BLaER1 treated with 17β-estradiol and CSF1 and Interleukin-3, amounts not matched to agents 10 nM and 100 nM (cell line): ENCODE data around the gene AMMECR1.
A peak's percentile ranks its signal among the peaks of the same experiment; 100 is the strongest.
"Not testable (repeated sequence)": the region's sequence is repeated elsewhere in the genome, so short reads cannot be mapped to it uniquely, and the experiment has no call there.

Experiments
- H3K27ac ChIP-seq, 11 experiments: shearing (Covaris generic); formaldehyde crosslinking; 2 replicates each; pipeline ENCODE4 v1.8.1; 2022
- H3K27me3 ChIP-seq, 11 experiments: shearing (Covaris generic); formaldehyde crosslinking; 2 replicates each; pipeline ENCODE4 v1.8.1; 2022
- H3K36me3 ChIP-seq, 11 experiments: shearing (Covaris generic); formaldehyde crosslinking; 2 replicates each; pipeline ENCODE4 v1.8.1; 2022
- H3K4me1 ChIP-seq, 10 experiments: shearing (Covaris generic); formaldehyde crosslinking; 2 replicates each; pipeline ENCODE4 v1.8.1; 2022
- H3K4me2 ChIP-seq, 11 experiments: shearing (Covaris generic); formaldehyde crosslinking; 2 replicates each; pipeline ENCODE4 v1.8.1; 2022
- H3K4me3 ChIP-seq, 10 experiments: shearing (Covaris generic); formaldehyde crosslinking; 2 replicates each; pipeline ENCODE4 v1.8.1; 2022
- H3K9ac ChIP-seq, 11 experiments: shearing (Covaris generic); formaldehyde crosslinking; 2 replicates each; pipeline ENCODE4 v1.8.1; 2022
- H3K9me3 ChIP-seq, 11 experiments: shearing (Covaris generic); formaldehyde crosslinking; replicated peaks in 1 of 11; 2 replicates each; pipeline ENCODE4 v1.8.1; 2022
- H4K20me1 ChIP-seq, 11 experiments: shearing (Covaris generic); formaldehyde crosslinking; 2 replicates each; pipeline ENCODE4 v1.8.1; 2022
- Cebpa-rat ChIP-seq, 11 experiments: shearing (Covaris generic); IDR thresholded peaks; 2 replicates each; pipeline ENCODE4 v1.8.1; 2022

The AMMECR1 gene

GRCh38 chrX:110317820-110318663 lies at the start of gene AMMECR1:
Gene AMMECR1 (minus strand): TSS chrX:110318085. CDS start chrX:110318071, 14 bp downstream.
- no peak for TF ChIP-seq Cebpa-rat (IDR thresholded peaks at IDR 0.05)
- Histone ChIP-seq H3K9me3 (peaks cover 0 to 8% (median 0%) of the 10 kb centered on the region in 11 experiments; a peak in 3 of 22 replicates), H3K9ac (peak within 1 kb of the TSS; percentile 87 to 94 (median 90)), H3K27me3 (peaks cover 67 to 97% (median 93%) of the 10 kb centered on the region in 11 experiments), H3K36me3 (no peaks in the 10 kb centered on the region), H3K4me3 (peak within 1 kb of the TSS; percentile 75 to 83 (median 79)), H3K4me1 (peaks cover 8 to 51% (median 32%) of the 10 kb centered on the region in 10 experiments; a peak in 19 of 20 replicates), H3K27ac (peak within 1 kb of the TSS; percentile 79 to 92 (median 90)), H3K4me2 (peak within 1 kb of the TSS; percentile 72 to 86 (median 79)), H4K20me1 (peaks cover 0 to 43% (median 16%) of the 10 kb centered on the region in 11 experiments; a peak in 11 of 22 replicates)

- no peak overlapping the region for H3K4me2 ChIP-seq
- no peaks in the 10 kb centered on the region for H3K4me1 ChIP-seq
- no peak overlapping the region for H3K9ac ChIP-seq
- no peak overlapping the region for H3K4me3 ChIP-seq
- TF ChIP-seq Cebpa-rat (IDR thresholded peaks at IDR 0.05), result no peak
- no peaks in the 10 kb centered on the region; a peak in 1 of 22 replicates for H4K20me1 ChIP-seq
- H3K27me3 ChIP-seq, result peaks cover 87 to 100% (median 98%) of the 10 kb centered on the region in 11 experiments
- H3K9me3 ChIP-seq, result no peaks in the 10 kb centered on the region
- H3K27ac ChIP-seq, result no peak overlapping the region
- H3K36me3 ChIP-seq, result no peaks in the 10 kb centered on the region
Observed at GRCh38 chrX:110363244-110363643, 45.4 kb upstream of the AMMECR1 start.

GRCh38 chrX:110359273-110359672 lies 41.4 kb upstream of the AMMECR1 start:
- Histone ChIP-seq H3K36me3 (no peaks in the 10 kb centered on the region), H4K20me1 (no peaks in the 10 kb centered on the region; a peak in 1 of 22 replicates), H3K9ac (no peak overlapping the region), H3K4me2 (no peak overlapping the region), H3K4me3 (no peak overlapping the region), H3K27me3 (peaks cover 79 to 99% (median 92%) of the 10 kb centered on the region in 11 experiments), H3K4me1 (no peaks in the 10 kb centered on the region), H3K9me3 (peaks cover 0 to 9% (median 0%) of the 10 kb centered on the region in 11 experiments; a peak in 3 of 22 replicates), H3K27ac (no peak overlapping the region)
- TF ChIP-seq Cebpa-rat (IDR thresholded peaks at IDR 0.05), result no peak

- H3K27me3 ChIP-seq, result peaks cover 73 to 99% (median 90%) of the 10 kb centered on the region in 11 experiments
- no peak within 1 kb of the TSS for H3K4me2 ChIP-seq
- H3K27ac ChIP-seq, result no peak within 1 kb of the TSS
- H3K9ac ChIP-seq, result no peak within 1 kb of the TSS
- H3K4me3 ChIP-seq, result no peak within 1 kb of the TSS
- no peak for TF ChIP-seq Cebpa-rat (IDR thresholded peaks at IDR 0.05)
- H3K4me1 ChIP-seq, result no peaks in the 10 kb centered on the region
- H3K9me3 ChIP-seq, result peaks cover 0 to 9% (median 0%) of the 10 kb centered on the region in 11 experiments; a peak in 3 of 22 replicates
- H3K36me3 ChIP-seq, result no peaks in the 10 kb centered on the region
- H4K20me1 ChIP-seq, result no peaks in the 10 kb centered on the region
Observed at GRCh38 chrX:110358548-110358947, 40.7 kb upstream of the AMMECR1 start, which contains the start of gene RTL9. Gene RTL9 (plus strand): TSS chrX:110358848. CDS start chrX:110450618, 91,770 bp downstream.

- Histone ChIP-seq H3K36me3 (no peaks in the 10 kb centered on the region), H3K9ac (no peak overlapping the region), H3K27ac (no peak overlapping the region), H3K4me3 (no peak overlapping the region), H3K27me3 (peaks cover 43 to 60% (median 52%) of the 10 kb centered on the region in 11 experiments), H3K4me2 (no peak overlapping the region), H3K4me1 (peaks cover 0 to 2% (median 1%) of the 10 kb centered on the region in 10 experiments; a peak in 9 of 20 replicates), H4K20me1 (no peaks in the 10 kb centered on the region; a peak in 1 of 22 replicates), H3K9me3 (peaks cover 0 to 7% (median 0%) of the 10 kb centered on the region in 11 experiments; a peak in 1 of 22 replicates)
- no peak for TF ChIP-seq Cebpa-rat (IDR thresholded peaks at IDR 0.05)
Observed at GRCh38 chrX:110346681-110347080, 28.8 kb upstream of the AMMECR1 start.

GRCh38 chrX:110341189-110342035 lies 23.5 kb upstream of the AMMECR1 start:
- H4K20me1 ChIP-seq, result no peaks in the 10 kb centered on the region
- H3K4me1 ChIP-seq, result peaks cover 0 to 19% (median 14%) of the 10 kb centered on the region in 10 experiments; a peak in 16 of 20 replicates
- H3K9ac ChIP-seq, result peak overlapping the region in 2 of 11 experiments; percentile 0 to 8; a peak in 1 of 22 replicates
- H3K9me3 ChIP-seq, result peaks cover 0 to 7% (median 0%) of the 10 kb centered on the region in 11 experiments; a peak in 1 of 22 replicates
- no peak for TF ChIP-seq Cebpa-rat (IDR thresholded peaks at IDR 0.05)
- H3K27ac ChIP-seq, result peak overlapping the region in 10 of 11 experiments; percentile 10 to 64 (median 45); a peak in 16 of 22 replicates
- no peaks in the 10 kb centered on the region for H3K36me3 ChIP-seq
- no peak overlapping the region for H3K4me3 ChIP-seq
- H3K4me2 ChIP-seq, result peak overlapping the region; percentile 3 to 53 (median 45); a peak in 20 of 22 replicates
- H3K27me3 ChIP-seq, result peaks cover 15 to 53% (median 38%) of the 10 kb centered on the region in 11 experiments; a peak in 19 of 22 replicates

- Histone ChIP-seq H3K9me3 (peaks cover 0 to 7% (median 0%) of the 10 kb centered on the region in 11 experiments; a peak in 1 of 22 replicates), H3K9ac (no peak overlapping the region), H3K27me3 (peaks cover 19 to 70% (median 56%) of the 10 kb centered on the region in 11 experiments; a peak in 20 of 22 replicates), H3K4me3 (no peak overlapping the region), H4K20me1 (no peaks in the 10 kb centered on the region), H3K4me1 (peaks cover 0 to 19% (median 14%) of the 10 kb centered on the region in 10 experiments; a peak in 16 of 20 replicates), H3K27ac (no peak overlapping the region), H3K36me3 (no peaks in the 10 kb centered on the region), H3K4me2 (no peak overlapping the region)
- no peak for TF ChIP-seq Cebpa-rat (IDR thresholded peaks at IDR 0.05)
Observed at GRCh38 chrX:110338935-110339334, 21.1 kb upstream of the AMMECR1 start.

- not testable (repeated sequence) for H3K9ac ChIP-seq, H3K27ac ChIP-seq, H3K9me3 ChIP-seq, H4K20me1 ChIP-seq, H3K4me3 ChIP-seq, H3K4me2 ChIP-seq, H3K36me3 ChIP-seq
- H3K27me3 ChIP-seq, result peaks cover 46 to 82% (median 76%) of the 10 kb centered on the region in 11 experiments
- peaks cover 9 to 21% (median 14%) of the 10 kb centered on the region in 10 experiments for H3K4me1 ChIP-seq
Observed at GRCh38 chrX:110333458-110333857, 15.6 kb upstream of the AMMECR1 start.
